Brain microvascular endothelial cell (primary cell): ENCODE data around the gene PTPRM.

ENCODE experiments used
- DNase-seq: peaks from one replicate; pipeline ENCODE4 v3.0.0-alpha.2; 2020
- H3K27ac ChIP-seq: fragments of 250-450 bp; sonication (Bioruptor Pico); 2 replicates; pipeline ENCODE4 v1.5.1; 2020; ENCODE audit warnings: mild to moderate bottlenecking, moderate library complexity
- H3K27me3 ChIP-seq: fragments of 250-450 bp; sonication (Bioruptor Pico); replicated peaks from 2 replicates; pipeline ENCODE4 v1.5.1; 2020; ENCODE audit warnings: mild to moderate bottlenecking
- H3K36me3 ChIP-seq: fragments of 250-450 bp; sonication (Bioruptor Pico); replicated peaks from 2 replicates; pipeline ENCODE4 v1.5.1; 2020; ENCODE audit warnings: mild to moderate bottlenecking
- H3K4me3 ChIP-seq: 2 replicates; pipeline ENCODE4 v1.5.1; 2011; ENCODE audit warnings: low read depth, mild to moderate bottlenecking, control low read depth, low read length, moderate library complexity
- in situ Hi-C: cut with HindIII; loops from 2 replicates; pipeline ENCODE4 v1.10.0; 2017; ENCODE audit warnings: low sequenced_read_pairs, low pct_ligation_motif_present
- TF ChIP-seq, protein P1 (sequence below): IDR thresholded peaks from 2 replicates; pipeline ENCODE4 v1.5.1; 2011; ENCODE audit warnings: low read depth, mild to moderate bottlenecking, moderate library complexity, low read length, control low read depth, inconsistent platforms; ENCODE audit errors: missing control alignments

The PTPRM gene

DNA sequence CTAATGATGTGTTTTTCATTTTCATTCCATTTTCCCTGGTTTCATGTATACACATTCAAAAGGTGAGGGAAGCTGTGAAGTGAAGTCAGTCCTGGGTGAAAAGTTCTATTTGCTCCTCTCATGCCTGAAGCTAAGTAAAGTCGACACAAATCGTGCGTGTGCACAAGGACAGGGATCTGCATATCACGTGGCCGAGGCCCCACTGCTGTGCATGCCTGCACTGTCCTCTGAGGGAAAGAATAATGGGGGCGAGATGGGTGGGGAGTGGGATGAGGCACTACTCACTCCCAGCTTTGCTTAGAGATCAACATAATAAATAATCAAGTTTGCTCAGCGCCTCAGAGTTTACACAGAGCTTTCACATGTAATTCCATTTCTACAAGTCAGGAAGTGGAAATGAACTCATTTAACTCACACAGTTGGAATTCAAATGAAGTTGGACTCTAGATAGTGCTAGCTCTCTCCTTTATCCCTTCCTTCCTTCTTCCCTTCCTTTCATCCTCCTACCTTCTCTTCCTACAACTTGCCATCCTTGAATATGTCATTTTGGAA, 5.1 kb upstream of the PTPRM start:
- H3K4me3 ChIP-seq: no peak overlapping the region
- DNase-seq: no peak
- H3K27ac ChIP-seq: no peak overlapping the region
- TF ChIP-seq, protein P1, sequence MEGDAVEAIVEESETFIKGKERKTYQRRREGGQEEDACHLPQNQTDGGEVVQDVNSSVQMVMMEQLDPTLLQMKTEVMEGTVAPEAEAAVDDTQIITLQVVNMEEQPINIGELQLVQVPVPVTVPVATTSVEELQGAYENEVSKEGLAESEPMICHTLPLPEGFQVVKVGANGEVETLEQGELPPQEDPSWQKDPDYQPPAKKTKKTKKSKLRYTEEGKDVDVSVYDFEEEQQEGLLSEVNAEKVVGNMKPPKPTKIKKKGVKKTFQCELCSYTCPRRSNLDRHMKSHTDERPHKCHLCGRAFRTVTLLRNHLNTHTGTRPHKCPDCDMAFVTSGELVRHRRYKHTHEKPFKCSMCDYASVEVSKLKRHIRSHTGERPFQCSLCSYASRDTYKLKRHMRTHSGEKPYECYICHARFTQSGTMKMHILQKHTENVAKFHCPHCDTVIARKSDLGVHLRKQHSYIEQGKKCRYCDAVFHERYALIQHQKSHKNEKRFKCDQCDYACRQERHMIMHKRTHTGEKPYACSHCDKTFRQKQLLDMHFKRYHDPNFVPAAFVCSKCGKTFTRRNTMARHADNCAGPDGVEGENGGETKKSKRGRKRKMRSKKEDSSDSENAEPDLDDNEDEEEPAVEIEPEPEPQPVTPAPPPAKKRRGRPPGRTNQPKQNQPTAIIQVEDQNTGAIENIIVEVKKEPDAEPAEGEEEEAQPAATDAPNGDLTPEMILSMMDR: no peak
- no peaks in the 10 kb centered on the region for H3K27me3 ChIP-seq
- in situ Hi-C loops: no loop called here
- no peaks in the 10 kb centered on the region for H3K36me3 ChIP-seq

DNA sequence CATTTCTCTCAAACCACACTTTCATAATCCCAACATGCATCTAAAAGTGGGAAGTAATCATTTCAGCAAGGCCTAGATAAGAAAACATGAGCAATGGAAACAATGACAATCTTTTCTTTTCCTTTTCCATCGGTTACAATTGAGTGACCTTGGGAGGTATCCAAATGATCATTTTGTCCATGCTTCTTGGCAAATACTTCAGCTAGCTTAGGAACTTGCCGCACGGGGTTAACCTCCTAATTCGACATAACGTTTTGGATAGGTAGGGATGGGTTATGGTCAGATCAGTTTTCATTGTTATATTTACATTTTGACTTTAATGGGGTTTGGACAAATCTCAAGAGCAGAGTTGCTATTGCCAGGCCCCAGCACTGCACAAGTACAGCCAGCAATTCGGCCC, 4.6 kb upstream of the PTPRM start:
- no peak for DNase-seq
- Histone ChIP-seq H3K36me3 (no peaks in the 10 kb centered on the region), H3K4me3 (no peak overlapping the region), H3K27ac (no peak overlapping the region), H3K27me3 (no peaks in the 10 kb centered on the region)
- TF ChIP-seq, protein P1: no peak
- in situ Hi-C loops: no loop called here

DNA sequence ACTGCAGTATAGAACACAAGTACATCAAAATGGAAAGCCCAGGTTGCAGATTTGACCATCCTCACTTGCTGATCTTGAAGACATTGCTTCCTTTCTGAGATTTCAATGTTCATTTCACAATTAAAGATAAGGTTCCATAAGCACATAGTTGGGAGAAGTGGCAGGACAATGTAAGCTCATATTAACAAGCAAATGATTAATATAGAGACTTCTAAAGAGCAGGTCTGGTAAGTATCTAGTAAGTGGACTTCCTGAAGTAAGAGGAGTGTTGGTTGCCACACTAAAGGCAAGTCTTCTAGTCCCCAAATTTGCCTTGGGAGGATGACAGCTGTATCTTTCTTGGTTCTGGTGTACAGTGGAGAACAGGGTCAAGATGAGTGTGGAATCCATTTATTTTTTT, 1.4 kb upstream of the PTPRM start:
- TF ChIP-seq, protein P1: no peak
- H3K27me3 ChIP-seq: no peaks in the 10 kb centered on the region
- in situ Hi-C loops: no loop called here
- DNase-seq: no peak
- H3K27ac ChIP-seq: no peak overlapping the region
- no peak overlapping the region for H3K4me3 ChIP-seq
- H3K36me3 ChIP-seq: no peaks in the 10 kb centered on the region

DNA sequence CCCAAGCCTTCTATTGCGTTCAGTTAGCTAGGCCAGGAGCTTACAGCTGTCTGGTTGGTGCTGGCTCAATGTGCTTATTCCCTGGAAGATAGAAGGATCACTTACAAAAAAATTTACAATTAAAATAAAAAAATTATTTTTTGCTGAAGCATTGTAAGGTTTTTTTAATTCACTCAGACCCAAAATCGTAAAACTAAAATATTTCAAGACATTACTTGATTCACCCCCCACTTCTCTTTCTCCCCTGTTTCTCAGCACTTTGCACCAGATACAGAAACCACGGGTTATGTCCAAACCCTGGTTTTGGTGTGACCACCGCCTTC, 911 bp upstream of the PTPRM start:
- in situ Hi-C loops: no loop called here
- no peak for DNase-seq
- Histone ChIP-seq H3K27ac (peak overlapping the region; percentile 88), H3K36me3 (no peaks in the 10 kb centered on the region), H3K4me3 (peak overlapping the region; percentile 69), H3K27me3 (no peaks in the 10 kb centered on the region)
- TF ChIP-seq, protein P1: no peak

DNA sequence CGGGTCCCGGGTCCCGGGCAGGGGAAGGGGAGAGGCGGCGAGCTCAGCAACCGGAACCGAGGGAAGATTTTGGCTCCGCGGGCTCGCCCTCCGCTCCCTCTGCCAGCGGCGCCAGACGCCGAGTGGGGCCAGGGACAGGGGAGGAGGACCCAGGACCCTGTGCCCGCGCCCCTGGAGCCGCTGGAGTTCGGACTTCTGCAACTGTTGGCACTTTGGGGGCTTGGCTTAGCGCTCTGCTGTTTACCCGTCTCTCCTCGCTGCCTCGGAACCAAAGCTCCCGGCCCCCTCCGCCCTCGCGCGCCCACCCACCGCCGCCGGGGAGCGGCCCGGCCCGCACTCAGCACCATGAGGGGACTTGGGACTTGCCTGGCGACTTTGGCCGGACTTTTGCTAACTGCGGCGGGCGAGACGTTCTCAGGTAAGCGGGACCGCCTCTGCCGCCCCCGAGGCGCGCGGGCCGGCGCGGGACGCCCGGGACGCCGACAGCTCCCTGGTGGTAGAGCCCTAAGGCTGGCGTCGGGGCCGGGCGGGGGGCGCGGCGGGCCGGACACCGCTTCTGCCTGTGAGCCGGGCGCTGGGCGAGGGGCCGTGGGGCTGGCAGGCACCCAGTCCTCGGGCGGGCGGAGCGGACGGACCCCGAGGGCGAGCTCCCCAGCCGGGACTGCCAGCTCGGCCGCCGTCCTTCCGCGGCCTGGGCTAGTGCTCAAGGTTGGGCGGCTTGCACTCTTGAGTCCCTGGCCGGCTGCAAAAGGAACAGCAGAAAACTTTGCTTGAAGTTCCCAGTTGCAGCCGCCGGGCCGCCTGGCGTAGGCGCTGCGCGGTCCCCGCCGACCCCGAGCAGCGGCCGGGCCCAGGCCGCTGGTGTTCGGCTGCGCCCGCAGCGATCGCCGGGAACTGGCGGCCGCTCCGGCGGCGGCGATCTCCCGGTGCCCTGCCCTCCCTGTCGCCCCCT, 634 bp downstream of the PTPRM start:
- H3K27ac ChIP-seq: peak overlapping the region; percentile 42

More for the DNA sequence above, 634 bp downstream of the PTPRM start:
- Histone ChIP-seq H3K4me3 (peak overlapping the region; percentile 78), H3K27me3 (no peaks in the 10 kb centered on the region), H3K36me3 (no peaks in the 10 kb centered on the region)
- in situ Hi-C loops: no loop called here
- TF ChIP-seq, protein P1: no peak
- peak; percentile 58 for DNase-seq
